H1 (cell line): ENCODE measurements around the gene KCNJ9. TPM values are rescaled to one million over a fixed set of nuclear protein-coding genes. Genes with fewer than 3 reads are reported as not detected.
A peak's percentile ranks its signal among the peaks of the same experiment; 100 is the strongest.

Experiments used
- CHD1 ChIP-seq: IDR thresholded peaks from 2 replicates; pipeline ENCODE4 v1.6.1; 2012; ENCODE audit warnings: low read depth, low read length, improper control_type of control experiment
- CTCF ChIP-seq, 3 experiments: IDR thresholded peaks; 1 replicate in 2 of 3; 2 replicates in 1 of 3; pipeline versions ENCODE4 v1.5.1 to v1.6.1; 2011; ENCODE audit warnings: low read length in 3 of 3, mild to moderate bottlenecking in 3 of 3, inconsistent platforms in 2 of 3, low read depth in 1 of 3, moderate library complexity in 1 of 3; ENCODE audit not compliant: insufficient read depth in 1 of 3; ENCODE audit errors: control extremely low read depth in 1 of 3
- EP300 ChIP-seq, 2 experiments: IDR thresholded peaks; 1 replicate in 1 of 2; 2 replicates in 1 of 2; pipeline ENCODE4 v1.6.1; 2011 to 2012; ENCODE audit warnings: low read depth in 2 of 2, low read length in 2 of 2, mild to moderate bottlenecking in 2 of 2, borderline replicate concordance in 1 of 2, inconsistent platforms in 1 of 2, moderate library complexity in 1 of 2
- MAFK ChIP-seq: IDR thresholded peaks from 2 replicates; pipeline ENCODE4 v1.6.1; 2012; ENCODE audit warnings: low read depth, mild to moderate bottlenecking, improper control_type of control experiment, low read length
- NANOG ChIP-seq: IDR thresholded peaks from 2 replicates; pipeline ENCODE4 v1.6.1; 2011; ENCODE audit warnings: low read length, low read depth, mild to moderate bottlenecking, inconsistent platforms; ENCODE audit not compliant: insufficient read depth, poor library complexity, severe bottlenecking
- POLR2A ChIP-seq, 2 experiments: IDR thresholded peaks; 1 replicate in 1 of 2; 2 replicates in 1 of 2; pipeline ENCODE4 v1.6.1; 2011; ENCODE audit warnings: low read depth in 2 of 2, low read length in 2 of 2, mild to moderate bottlenecking in 2 of 2; ENCODE audit errors: control extremely low read depth in 1 of 2
- SIN3A ChIP-seq, 2 experiments: IDR thresholded peaks in 1 of 2; conservative IDR thresholded peaks in 1 of 2; 2 replicates each; pipeline ENCODE4 v1.6.1; 2011 to 2012; ENCODE audit warnings: low read length in 2 of 2, improper control_type of control experiment in 1 of 2, low read depth in 1 of 2, mild to moderate bottlenecking in 1 of 2
- SRF ChIP-seq: IDR thresholded peaks from 2 replicates; pipeline ENCODE4 v1.6.1; 2011; ENCODE audit warnings: mild to moderate bottlenecking, low read depth, low read length, moderate library complexity
- TCF12 ChIP-seq: IDR thresholded peaks from 2 replicates; pipeline ENCODE4 v1.6.1; 2011; ENCODE audit warnings: low read depth, mild to moderate bottlenecking, low read length
- TEAD4 ChIP-seq: IDR thresholded peaks from 2 replicates; pipeline ENCODE4 v1.6.1; 2012; ENCODE audit warnings: low read depth, low read length, inconsistent platforms, mixed read lengths
- YY1 ChIP-seq: IDR thresholded peaks from 2 replicates; pipeline ENCODE4 v1.6.1; 2011; ENCODE audit warnings: low read depth, mild to moderate bottlenecking, low read length
- polyA plus RNA-seq, 7 experiments: library from polyadenylated mRNA; depleted of rRNA in 3 of 7; stranded (reverse) in 5 of 7; unstranded in 2 of 7; fragments of >200 nt in 5 of 7; fragments of 200-250 nt in 2 of 7; gene quantifications; 1 replicate in 5 of 7; 2 replicates in 1 of 7; 4 replicates in 1 of 7; pipeline versions ENCODE4 v1.2.1 to v1.2.3, GENCODE V29; 2011 to 2013; ENCODE audit warnings: missing spikeins in 2 of 7, mixed read lengths in 2 of 7
- total RNA-seq: library from RNA; stranded (reverse); fragmentation: NEBNext Ultra II Directional; extraction: Animal tissue kit (Norgen Biotek cat#: 25700); gene quantifications from 2 replicates; pipeline ENCODE4 v1.2.1, GENCODE V29; 2021

The KCNJ9 gene
- total and polyA plus RNA-seq, 2 of the 8 experiments (the other 6 are each of a cell fraction or from before 2014, with no cell fraction given), result 0.02 to 0.13 TPM

GRCh38 chr1:160061369-160062229, 19.7 kb upstream of the KCNJ9 start (continued):
- TF ChIP-seq POLR2A (IDR thresholded peaks at IDR 0.05; ENCODE audit: control extremely low read depth in 1 of 2, low read depth in 2 of 2, low read length in 2 of 2), result no peak
- no peak for TF ChIP-seq SRF
- no peak for TF ChIP-seq EP300 (IDR thresholded peaks at IDR 0.05; ENCODE audit: borderline replicate concordance in 1 of 2, low read depth in 2 of 2, low read length in 2 of 2)
- no peak for TF ChIP-seq MAFK
- no peak for TF ChIP-seq CHD1
- TF ChIP-seq TEAD4, result 0 out of 2 replicates have a peak, but pooled peaks have one; percentile 72
- TF ChIP-seq TCF12, result peak; percentile 58; the same call in 1 of the 2 replicates
- TF ChIP-seq SIN3A (conservative IDR thresholded peaks at IDR 0.05 in 1 of 2, IDR thresholded peaks at IDR 0.05 in 1 of 2; ENCODE audit: low read depth in 1 of 2, low read length in 2 of 2), result no peak
- no peak for TF ChIP-seq YY1
- peak; percentile 24 to 40 (median 30); a peak in 3 of 4 replicates for TF ChIP-seq CTCF (IDR thresholded peaks at IDR 0.05; ENCODE audit: control extremely low read depth in 1 of 3, insufficient read depth in 1 of 3, low read depth in 1 of 3, low read length in 3 of 3)
- TF ChIP-seq NANOG, result no peak
